K562 (cell line): ENCODE data around the gene CCDC17. TPM values are rescaled to one million over a fixed set of nuclear protein-coding genes. Genes with fewer than 3 reads are reported as not detected.
A peak's percentile ranks its signal among the peaks of the same experiment; 100 is the strongest.

Source experiments
- CBX1 ChIP-seq: sonication (generic); IDR thresholded peaks from 2 replicates; pipeline ENCODE4 v1.6.1; 2016; ENCODE audit warnings: antibody characterized with exemption, low read depth, mild to moderate bottlenecking
- CREM ChIP-seq: IDR thresholded peaks from 2 replicates; pipeline ENCODE4 v1.6.1; 2014; ENCODE audit warnings: antibody characterized with exemption, low read depth
- KLF1 ChIP-seq: fragments of 450-650 bp; IDR thresholded peaks from 2 replicates; pipeline ENCODE4 v1.6.1; 2016; ENCODE audit warnings: missing genetic modification characterization, missing compliant biosample characterization
- NCOA2 ChIP-seq, 2 experiments: fragments of 450-650 bp; IDR thresholded peaks; 2 replicates each; pipeline ENCODE4 v1.6.1; 2018; ENCODE audit warnings: mild to moderate bottlenecking in 2 of 2, moderate library complexity in 1 of 2; ENCODE audit not compliant: partially characterized antibody in 2 of 2
- PHTF2 ChIP-seq: fragments of 250-450 bp; sonication (Bioruptor Pico); IDR thresholded peaks from 2 replicates; pipeline ENCODE4 v1.5.0; 2021; ENCODE audit warnings: mild to moderate bottlenecking
- SRSF1 ChIP-seq: fragments of 200-400 bp; formaldehyde crosslinking; IDR thresholded peaks from 2 replicates; pipeline ENCODE4 v1.6.1; 2017; ENCODE audit warnings: mild to moderate bottlenecking, low read depth, low read length, moderate library complexity
- STAT6 ChIP-seq: sonication (generic); formaldehyde crosslinking; IDR thresholded peaks from 2 replicates; pipeline ENCODE4 v1.8.1; 2023; ENCODE audit warnings: mild to moderate bottlenecking, missing genetic modification reagents
- TAF9B ChIP-seq: fragments of 450-650 bp; IDR thresholded peaks from 2 replicates; pipeline ENCODE4 v1.6.1; 2018; ENCODE audit warnings: mild to moderate bottlenecking; ENCODE audit not compliant: partially characterized antibody
- TEAD4 ChIP-seq, 2 experiments: sonication (generic) in 1 of 2; formaldehyde crosslinking in 1 of 2; IDR thresholded peaks; 2 replicates each; pipeline versions ENCODE4 v1.6.1 to v1.8.0; 2012 to 2022; ENCODE audit warnings: borderline replicate concordance in 1 of 2, inconsistent platforms in 1 of 2, low read length in 1 of 2, mild to moderate bottlenecking in 1 of 2, missing genetic modification reagents in 1 of 2
- ZBED1 ChIP-seq: IDR thresholded peaks from 2 replicates; pipeline ENCODE4 v1.6.1; 2014
- ZNF217 ChIP-seq: sonication (generic); formaldehyde crosslinking; IDR thresholded peaks from 2 replicates; pipeline ENCODE4 v1.8.0; 2022; ENCODE audit warnings: mild to moderate bottlenecking, missing genetic modification reagents
- ZNF445 ChIP-seq: fragments of 250-450 bp; sonication (Bioruptor Pico); IDR thresholded peaks from 2 replicates; pipeline ENCODE4 v1.4.0; 2020; ENCODE audit warnings: low read depth, mild to moderate bottlenecking, moderate library complexity
- ZNF551 ChIP-seq: fragments of 250-450 bp; sonication (Bioruptor Pico); IDR thresholded peaks from 2 replicates; pipeline ENCODE4 v1.5.0; 2021; ENCODE audit warnings: mild to moderate bottlenecking, moderate library complexity
- polyA plus RNA-seq, 8 experiments: library from polyadenylated mRNA; depleted of rRNA in 4 of 8; stranded (reverse) in 5 of 8; unstranded in 3 of 8; fragments of >200 nt; fragmentation: Nextera tagmentation in 2 of 8; fragmentation: Illumina TruSeq in 1 of 8; extraction: Ambion mirVana in 2 of 8; extraction: Trizol in 1 of 8; gene quantifications; 2 replicates each; pipeline versions ENCODE4 v1.2.1 to v1.2.3, GENCODE V29; 2011 to 2014; ENCODE audit warnings: inconsistent platforms in 1 of 8, missing spikeins in 1 of 8
- total RNA-seq, 7 experiments: library from RNA; depleted of rRNA in 6 of 7; stranded (reverse); fragments of >200 nt in 6 of 7; fragmentation: Illumina TruSeq in 2 of 7; extraction: Trizol in 2 of 7; gene quantifications; 2 replicates each; pipeline versions ENCODE4 v1.2.1 to v1.2.3, GENCODE V29; 2011 to 2021; ENCODE audit warnings: low replicate concordance in 1 of 7
- TF ChIP-seq, protein P1 (sequence below): sonication (generic); formaldehyde crosslinking; IDR thresholded peaks from 2 replicates; pipeline ENCODE4 v1.8.0; 2023; ENCODE audit warnings: missing genetic modification reagents, mild to moderate bottlenecking, borderline replicate concordance
- TF ChIP-seq, protein P2 (sequence below): fragments of 200-800 bp; sonication (Bioruptor generic); IDR thresholded peaks from 2 replicates; pipeline ENCODE4 v1.6.1; 2017; ENCODE audit warnings: missing genetic modification characterization, missing compliant biosample characterization
- TF ChIP-seq, protein P3 (sequence below): fragments of 450-650 bp; formaldehyde crosslinking; IDR thresholded peaks from 2 replicates; pipeline ENCODE4 v1.4.0; 2020; ENCODE audit warnings: mild to moderate bottlenecking, moderate library complexity

Gene CCDC17
- total and polyA plus RNA-seq, 9 of the 15 experiments (the other 6 are each of a cell fraction or from before 2014, with no cell fraction given) = 0.20 to 2.4 (median 0.85) TPM

DNA sequence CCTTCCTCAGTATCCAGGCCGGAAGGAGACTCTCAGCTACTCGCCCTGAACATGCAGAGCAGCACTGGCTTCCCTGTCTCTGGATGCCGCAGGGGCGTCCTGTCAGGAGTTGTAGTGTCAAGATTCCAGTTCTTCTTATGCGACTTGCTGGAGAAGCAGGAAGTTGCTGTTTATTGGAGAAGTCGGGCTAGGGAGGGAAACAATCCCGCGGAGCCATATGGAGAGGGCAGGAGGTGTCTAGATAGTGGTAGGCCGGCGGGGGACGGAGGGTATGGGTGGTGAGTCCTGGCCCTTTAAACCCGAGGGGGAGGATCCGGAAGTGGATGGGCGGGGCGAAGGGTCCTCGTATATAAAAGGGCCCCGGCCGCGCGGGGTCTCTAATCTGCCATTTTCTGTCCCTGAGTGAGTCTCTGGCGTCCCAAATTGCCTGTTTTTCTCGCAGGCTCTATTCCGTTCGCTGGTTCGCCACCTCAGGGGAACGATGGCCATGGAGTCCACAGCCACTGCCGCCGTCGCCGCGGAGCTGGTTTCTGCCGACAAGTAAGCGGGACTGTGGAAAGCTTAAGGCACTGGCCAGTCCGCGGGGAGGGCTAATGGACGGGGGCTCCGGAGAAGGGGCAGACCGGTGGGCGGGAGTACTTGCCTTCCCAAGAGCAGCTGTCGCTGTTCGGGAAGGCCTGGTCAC is 40.0 kb downstream of the CCDC17 start, which contains the start of gene NASP (continued):
- TF ChIP-seq TAF9B (peak; percentile 96), CBX1 (peak; percentile 81; the same call in 1 of the 2 replicates), ZNF445 (CRISPR knock-in tag) (no peak), ZNF551 (no peak), ZNF217 (CRISPR knock-in tag) (no peak), STAT6 (peak; percentile 75; the same call in 1 of the 2 replicates), KLF1 (tag) (peak; percentile 52), CREM (no peak), PHTF2 (CRISPR knock-in tag) (no peak), ZBED1 (no peak), SRSF1 (no peak), TEAD4 (IDR thresholded peaks at IDR 0.05; ENCODE audit: low read length) (peak; percentile 20; the same call in 1 of the 2 replicates), TEAD4 (CRISPR knock-in tag; IDR thresholded peaks at IDR 0.05; ENCODE audit: borderline replicate concordance) (no peak), NCOA2 (IDR thresholded peaks at IDR 0.05; ENCODE audit: partially characterized antibody in 2 of 2) (no peak)
- TF ChIP-seq, protein P1, sequence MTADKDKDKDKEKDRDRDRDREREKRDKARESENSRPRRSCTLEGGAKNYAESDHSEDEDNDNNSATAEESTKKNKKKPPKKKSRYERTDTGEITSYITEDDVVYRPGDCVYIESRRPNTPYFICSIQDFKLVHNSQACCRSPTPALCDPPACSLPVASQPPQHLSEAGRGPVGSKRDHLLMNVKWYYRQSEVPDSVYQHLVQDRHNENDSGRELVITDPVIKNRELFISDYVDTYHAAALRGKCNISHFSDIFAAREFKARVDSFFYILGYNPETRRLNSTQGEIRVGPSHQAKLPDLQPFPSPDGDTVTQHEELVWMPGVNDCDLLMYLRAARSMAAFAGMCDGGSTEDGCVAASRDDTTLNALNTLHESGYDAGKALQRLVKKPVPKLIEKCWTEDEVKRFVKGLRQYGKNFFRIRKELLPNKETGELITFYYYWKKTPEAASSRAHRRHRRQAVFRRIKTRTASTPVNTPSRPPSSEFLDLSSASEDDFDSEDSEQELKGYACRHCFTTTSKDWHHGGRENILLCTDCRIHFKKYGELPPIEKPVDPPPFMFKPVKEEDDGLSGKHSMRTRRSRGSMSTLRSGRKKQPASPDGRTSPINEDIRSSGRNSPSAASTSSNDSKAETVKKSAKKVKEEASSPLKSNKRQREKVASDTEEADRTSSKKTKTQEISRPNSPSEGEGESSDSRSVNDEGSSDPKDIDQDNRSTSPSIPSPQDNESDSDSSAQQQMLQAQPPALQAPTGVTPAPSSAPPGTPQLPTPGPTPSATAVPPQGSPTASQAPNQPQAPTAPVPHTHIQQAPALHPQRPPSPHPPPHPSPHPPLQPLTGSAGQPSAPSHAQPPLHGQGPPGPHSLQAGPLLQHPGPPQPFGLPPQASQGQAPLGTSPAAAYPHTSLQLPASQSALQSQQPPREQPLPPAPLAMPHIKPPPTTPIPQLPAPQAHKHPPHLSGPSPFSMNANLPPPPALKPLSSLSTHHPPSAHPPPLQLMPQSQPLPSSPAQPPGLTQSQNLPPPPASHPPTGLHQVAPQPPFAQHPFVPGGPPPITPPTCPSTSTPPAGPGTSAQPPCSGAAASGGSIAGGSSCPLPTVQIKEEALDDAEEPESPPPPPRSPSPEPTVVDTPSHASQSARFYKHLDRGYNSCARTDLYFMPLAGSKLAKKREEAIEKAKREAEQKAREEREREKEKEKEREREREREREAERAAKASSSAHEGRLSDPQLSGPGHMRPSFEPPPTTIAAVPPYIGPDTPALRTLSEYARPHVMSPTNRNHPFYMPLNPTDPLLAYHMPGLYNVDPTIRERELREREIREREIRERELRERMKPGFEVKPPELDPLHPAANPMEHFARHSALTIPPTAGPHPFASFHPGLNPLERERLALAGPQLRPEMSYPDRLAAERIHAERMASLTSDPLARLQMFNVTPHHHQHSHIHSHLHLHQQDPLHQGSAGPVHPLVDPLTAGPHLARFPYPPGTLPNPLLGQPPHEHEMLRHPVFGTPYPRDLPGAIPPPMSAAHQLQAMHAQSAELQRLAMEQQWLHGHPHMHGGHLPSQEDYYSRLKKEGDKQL (CRISPR knock-in tag) = no peak
- TF ChIP-seq, protein P2, sequence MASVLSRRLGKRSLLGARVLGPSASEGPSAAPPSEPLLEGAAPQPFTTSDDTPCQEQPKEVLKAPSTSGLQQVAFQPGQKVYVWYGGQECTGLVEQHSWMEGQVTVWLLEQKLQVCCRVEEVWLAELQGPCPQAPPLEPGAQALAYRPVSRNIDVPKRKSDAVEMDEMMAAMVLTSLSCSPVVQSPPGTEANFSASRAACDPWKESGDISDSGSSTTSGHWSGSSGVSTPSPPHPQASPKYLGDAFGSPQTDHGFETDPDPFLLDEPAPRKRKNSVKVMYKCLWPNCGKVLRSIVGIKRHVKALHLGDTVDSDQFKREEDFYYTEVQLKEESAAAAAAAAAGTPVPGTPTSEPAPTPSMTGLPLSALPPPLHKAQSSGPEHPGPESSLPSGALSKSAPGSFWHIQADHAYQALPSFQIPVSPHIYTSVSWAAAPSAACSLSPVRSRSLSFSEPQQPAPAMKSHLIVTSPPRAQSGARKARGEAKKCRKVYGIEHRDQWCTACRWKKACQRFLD = no peak; the same call in 1 of the 2 replicates
- TF ChIP-seq, protein P3, sequence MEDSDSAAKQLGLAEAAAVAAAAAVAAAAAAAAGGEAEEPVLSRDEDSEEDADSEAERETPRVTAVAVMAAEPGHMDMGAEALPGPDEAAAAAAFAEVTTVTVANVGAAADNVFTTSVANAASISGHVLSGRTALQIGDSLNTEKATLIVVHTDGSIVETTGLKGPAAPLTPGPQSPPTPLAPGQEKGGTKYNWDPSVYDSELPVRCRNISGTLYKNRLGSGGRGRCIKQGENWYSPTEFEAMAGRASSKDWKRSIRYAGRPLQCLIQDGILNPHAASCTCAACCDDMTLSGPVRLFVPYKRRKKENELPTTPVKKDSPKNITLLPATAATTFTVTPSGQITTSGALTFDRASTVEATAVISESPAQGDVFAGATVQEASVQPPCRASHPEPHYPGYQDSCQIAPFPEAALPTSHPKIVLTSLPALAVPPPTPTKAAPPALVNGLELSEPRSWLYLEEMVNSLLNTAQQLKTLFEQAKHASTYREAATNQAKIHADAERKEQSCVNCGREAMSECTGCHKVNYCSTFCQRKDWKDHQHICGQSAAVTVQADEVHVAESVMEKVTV (CRISPR knock-in tag) = no peak
